Kidney (tissue), 11 donors: ENCODE measurements around the gene NPIPB8. TPM values are rescaled to one million over a fixed set of nuclear protein-coding genes. Genes with fewer than 3 reads are reported as not detected.
"Not testable (repeated sequence)": the region's sequence is repeated elsewhere in the genome, so short reads cannot be mapped to it uniquely, and the experiment has no call there.

Source experiments
- DNase-seq, 5 donors: peaks; one replicate each; pipeline ENCODE4 v3.0.0-alpha.2; 2013 to 2020
- FAIRE-seq: peaks from 2 replicates; lab custom pipeline; 2012; peaks lifted over from hg19 to GRCh38; lab: Jason Lieb, UNC
- H3K27ac ChIP-seq, 2 donors: one replicate each; pipeline ENCODE4 v1.7.0; 2013; ENCODE audit warnings: low read depth in 2 of 2, low read length in 2 of 2, inconsistent platforms in 1 of 2
- H3K27me3 ChIP-seq: one replicate; pipeline ENCODE4 v1.7.1; 2013; ENCODE audit warnings: low read length, inconsistent platforms; ENCODE audit not compliant: control insufficient read depth, insufficient read depth
- H3K36me3 ChIP-seq, 3 donors: one replicate each; pipeline versions ENCODE4 v1.7.0 to v1.7.1; 2013; ENCODE audit warnings: low read length in 3 of 3, control low read depth in 1 of 3, inconsistent platforms in 1 of 3; ENCODE audit not compliant: insufficient read depth in 3 of 3, control insufficient read depth in 2 of 3
- H3K4me1 ChIP-seq, 3 donors: one replicate each; pipeline versions ENCODE4 v1.7.0 to v1.7.1; 2013; ENCODE audit warnings: low read length in 3 of 3, inconsistent platforms in 1 of 3, low read depth in 1 of 3; ENCODE audit not compliant: control insufficient read depth in 2 of 3, insufficient read depth in 2 of 3
- H3K4me3 ChIP-seq, 3 donors: one replicate each; pipeline versions ENCODE4 v1.7.0 to v1.8.1; 2013; ENCODE audit warnings: low read length in 3 of 3, control low read depth in 1 of 3, inconsistent platforms in 1 of 3
- H3K9ac ChIP-seq, 3 donors: one replicate each; pipeline versions ENCODE4 v1.7.0 to v1.7.1; 2013; ENCODE audit warnings: low read length in 3 of 3, control low read depth in 1 of 3, inconsistent platforms in 1 of 3
- H3K9me3 ChIP-seq, 3 donors: one replicate each; pipeline versions ENCODE4 v1.7.0 to v1.7.1; 2013; ENCODE audit warnings: low read length in 3 of 3, control low read depth in 1 of 3, inconsistent platforms in 1 of 3; ENCODE audit not compliant: control insufficient read depth in 2 of 3, insufficient read depth in 1 of 3
- intact Hi-C: fragments of 100-400 bp; cut with DNase I; formaldehyde crosslinking; loops from one replicate; pipeline ENCODE4 v1.11.1; 2022
- polyA plus RNA-seq: library from polyadenylated mRNA; stranded (reverse); fragments of 350-450 nt; fragmentation: Illumina TruSeq; extraction: RNeasy Lipid Tissue Mini Kit (QIAGEN cat#74804); gene quantifications from one replicate; pipeline ENCODE4 v1.2.3, GENCODE V29; 2014; ENCODE audit warnings: low read depth, low replicate concordance; ENCODE audit not compliant: insufficient read depth
- total RNA-seq: library from RNA; stranded (reverse); fragmentation: NEBNext Ultra II Directional; extraction: Animal tissue kit (Norgen Biotek cat#: 25700); gene quantifications from one replicate; pipeline ENCODE4 v1.2.1, GENCODE V29; 2021
- donor health status: control.
- donor health status: control.
- donor health status: DM: yes; HTN: yes; CAD: no.
- donor health status: Normal renal cell carcinoma (clear cell type).

Gene NPIPB8
- total and polyA plus RNA-seq, 2 donors from 2014 or later = 2.0 TPM; not detected in 1

DNA sequence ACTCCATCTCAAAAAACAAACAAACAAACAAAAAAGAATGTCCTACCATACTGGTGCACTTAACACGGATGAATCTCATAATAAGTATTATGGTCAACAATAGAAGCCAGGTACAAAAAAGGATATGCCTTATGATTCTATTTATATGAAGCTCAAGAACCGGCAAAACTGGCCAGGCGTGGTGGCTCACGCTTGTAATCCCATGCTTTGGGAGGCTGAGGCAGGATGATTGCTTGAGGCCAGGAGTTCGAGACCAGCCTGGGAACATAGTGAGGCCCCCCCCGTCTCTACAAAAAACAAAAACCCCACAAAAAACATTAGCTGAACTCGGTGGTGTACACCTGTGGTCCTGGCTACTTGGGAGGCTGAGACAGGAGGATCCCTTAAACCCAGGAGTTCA, 66.4 kb downstream of the NPIPB8 start:
- DNase-seq, FAIRE-seq, H3K4me3 ChIP-seq, H3K36me3 ChIP-seq, intact Hi-C loops, H3K4me1 ChIP-seq, H3K27me3 ChIP-seq, H3K9ac ChIP-seq, H3K9me3 ChIP-seq, H3K27ac ChIP-seq: not testable (repeated sequence)

Other genes starting within 250 kb of the NPIPB8 start
- 26.7 TPM for gene EIF3CL, start 234.2 kb upstream of the NPIPB8 start, total RNA-seq
- 61.0 TPM for gene EIF3CL, start 234.2 kb upstream of the NPIPB8 start, polyA plus RNA-seq
- not detected for gene NPIPB7, start 165.7 kb upstream of the NPIPB8 start, total RNA-seq
- not detected for gene NPIPB7, start 165.7 kb upstream of the NPIPB8 start, polyA plus RNA-seq
- gene CLN3, start 146.0 kb upstream of the NPIPB8 start, total RNA-seq = 35.0 TPM
- gene CLN3, start 146.0 kb upstream of the NPIPB8 start, polyA plus RNA-seq = 54.1 TPM
- gene APOBR, start 143.4 kb upstream of the NPIPB8 start, total RNA-seq = 3.2 TPM
- 0.45 TPM for gene APOBR, start 143.4 kb upstream of the NPIPB8 start, polyA plus RNA-seq
- 0.31 TPM for gene IL27, start 131.2 kb upstream of the NPIPB8 start, total RNA-seq
- not detected for gene IL27, start 131.2 kb upstream of the NPIPB8 start, polyA plus RNA-seq
- gene NUPR1, start 99.1 kb upstream of the NPIPB8 start, total RNA-seq = 64.7 TPM
- 125 TPM for gene NUPR1, start 99.1 kb upstream of the NPIPB8 start, polyA plus RNA-seq
- 28.5 TPM for gene SGF29, start 84.1 kb upstream of the NPIPB8 start, total RNA-seq
- gene SGF29, start 84.1 kb upstream of the NPIPB8 start, polyA plus RNA-seq = 20.6 TPM
- 1.1 TPM for gene SULT1A2, start 41.0 kb upstream of the NPIPB8 start, total RNA-seq
- gene SULT1A2, start 41.0 kb upstream of the NPIPB8 start, polyA plus RNA-seq = 13.3 TPM
- gene SULT1A1, start 28.0 kb upstream of the NPIPB8 start, total RNA-seq = 20.7 TPM
- 50.2 TPM for gene SULT1A1, start 28.0 kb upstream of the NPIPB8 start, polyA plus RNA-seq
- 424 TPM for gene EIF3C, start 73.4 kb downstream of the NPIPB8 start, total RNA-seq
- gene EIF3C, start 73.4 kb downstream of the NPIPB8 start, polyA plus RNA-seq = 542 TPM
- gene NPIPB9, start 113.7 kb downstream of the NPIPB8 start, total RNA-seq = 3.5 TPM
- gene NPIPB9, start 113.7 kb downstream of the NPIPB8 start, polyA plus RNA-seq = 0.37 TPM
- 102 TPM for gene ATXN2L, start 184.9 kb downstream of the NPIPB8 start, total RNA-seq
- 43.2 TPM for gene ATXN2L, start 184.9 kb downstream of the NPIPB8 start, polyA plus RNA-seq
- 146 TPM for gene TUFM, start 208.3 kb downstream of the NPIPB8 start, total RNA-seq
- 443 TPM for gene TUFM, start 208.3 kb downstream of the NPIPB8 start, polyA plus RNA-seq
- gene SH2B1, start 225.8 kb downstream of the NPIPB8 start, total RNA-seq = 64.4 TPM
- gene SH2B1, start 225.8 kb downstream of the NPIPB8 start, polyA plus RNA-seq = 44.8 TPM
- gene ATP2A1, start 240.4 kb downstream of the NPIPB8 start, total RNA-seq = 0.25 TPM
- gene ATP2A1, start 240.4 kb downstream of the NPIPB8 start, polyA plus RNA-seq = 0.47 TPM